GOT3 (cell line): Measurements from ENCODE around the gene ITPRID1.

Experiments used
- DNase-seq: peaks from one replicate; lab custom pipeline; 2025; ENCODE audit warnings: mixed read lengths; lab: John Stamatoyannopoulos, UW

ITPRID1 gene

DNA sequence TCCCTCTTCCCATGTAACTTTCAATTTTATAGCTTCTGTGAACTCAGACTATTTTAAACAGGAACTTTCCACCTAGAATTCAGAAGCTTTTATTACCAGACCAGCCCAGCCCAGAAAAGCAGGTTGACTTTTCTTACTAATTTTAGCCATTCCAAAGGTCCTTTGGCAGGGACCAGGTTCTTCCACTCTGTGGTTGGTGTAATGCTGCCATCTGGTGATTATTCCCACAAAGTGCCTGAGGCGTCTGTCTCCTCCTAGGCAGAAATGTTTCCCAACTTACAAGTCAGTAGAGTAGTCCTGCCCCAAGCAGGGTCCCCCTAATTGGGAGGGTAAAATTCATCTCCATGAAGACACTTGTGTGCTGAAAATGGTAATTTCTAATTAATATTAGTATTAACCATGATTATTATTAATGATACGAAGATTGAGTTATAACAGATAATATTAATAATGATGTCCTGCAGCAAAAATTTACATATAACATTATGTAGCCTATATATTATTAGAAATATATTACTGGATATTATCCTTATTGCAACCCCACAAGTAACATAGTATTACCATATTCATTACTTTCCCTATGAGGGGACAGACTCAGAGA lies 120.1 kb downstream of the ITPRID1 start:
- no peak for DNase-seq

DNA sequence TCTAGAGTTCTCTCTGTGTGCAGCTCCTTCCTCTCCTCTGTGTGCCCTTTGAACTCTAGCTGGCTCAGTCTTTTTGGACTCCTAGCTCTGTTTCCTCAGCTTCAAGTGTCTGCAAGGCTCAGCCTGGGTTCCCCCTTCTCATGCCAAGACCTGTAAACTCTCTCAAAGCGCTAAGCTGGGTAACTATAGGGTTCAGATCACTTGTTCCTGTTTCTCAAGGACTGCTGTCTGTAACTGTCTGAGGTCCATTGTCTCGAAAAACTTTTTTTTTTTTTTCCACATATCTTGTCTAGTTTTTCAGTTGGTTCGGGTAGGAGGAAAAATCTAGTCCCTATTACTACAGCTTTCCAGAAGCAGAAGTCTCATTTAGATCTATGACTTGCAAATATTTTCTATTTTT lies 126.5 kb downstream of the ITPRID1 start:
- no peak for DNase-seq

DNA sequence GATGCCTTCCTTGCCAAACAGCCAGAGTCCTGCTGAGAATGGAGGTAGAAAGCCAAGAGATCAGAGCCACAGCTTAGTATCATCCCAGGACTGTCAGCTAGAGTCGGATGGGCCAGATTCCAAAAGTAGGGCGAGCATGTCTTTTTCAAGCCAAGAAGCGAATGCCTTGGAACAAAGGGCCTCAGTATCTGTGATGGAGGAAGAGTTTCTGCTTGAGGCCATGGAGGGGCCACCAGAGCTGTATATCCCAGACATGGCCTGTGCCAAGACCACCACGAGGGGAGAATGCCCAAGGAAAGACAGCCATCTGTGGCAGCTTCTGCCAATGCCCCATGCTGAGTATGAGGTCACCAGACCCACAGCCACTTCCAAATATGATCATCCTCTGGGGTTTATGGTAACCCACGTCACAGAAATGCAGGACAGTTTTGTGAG lies 128.8 kb downstream of the ITPRID1 start:
- no peak for DNase-seq

DNA sequence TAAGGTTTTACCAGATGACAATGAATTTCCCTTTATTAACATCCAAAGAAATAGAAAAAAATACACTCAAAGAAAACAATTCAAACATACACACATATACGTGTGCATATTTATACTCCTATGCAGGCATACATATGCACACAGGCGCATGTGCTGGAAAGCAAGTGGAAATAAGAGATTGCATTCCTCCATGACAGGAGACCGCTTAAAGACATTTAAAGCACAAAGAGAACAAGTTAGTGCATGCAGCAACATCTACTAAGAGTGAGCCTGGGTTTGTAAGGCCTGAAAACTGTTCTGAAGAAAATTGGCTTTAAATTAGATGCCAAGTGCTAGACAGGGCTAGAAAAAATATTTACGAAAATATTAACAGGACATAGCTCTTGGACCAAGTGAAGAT lies 133.1 kb downstream of the ITPRID1 start:
- no peak for DNase-seq

DNA sequence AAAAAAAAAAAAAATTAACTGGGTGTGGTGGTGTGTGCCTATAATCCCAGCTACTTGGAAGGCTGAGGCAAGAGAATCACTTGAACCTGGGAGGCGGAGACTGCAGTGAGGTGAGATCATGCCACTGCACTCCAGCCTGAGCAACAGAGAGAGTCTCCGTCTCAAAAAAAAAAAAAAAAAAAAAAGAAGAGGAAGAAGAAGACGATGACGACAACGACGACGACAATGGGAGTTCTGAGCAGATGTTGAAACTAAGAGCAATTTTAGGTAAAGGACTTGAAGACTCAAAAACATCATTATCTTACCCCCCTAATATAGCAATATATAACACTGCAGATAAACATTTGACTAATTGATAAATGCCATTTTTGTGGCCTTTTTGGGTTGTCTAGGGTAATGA lies 133.6 kb downstream of the ITPRID1 start:
- no peak for DNase-seq

DNA sequence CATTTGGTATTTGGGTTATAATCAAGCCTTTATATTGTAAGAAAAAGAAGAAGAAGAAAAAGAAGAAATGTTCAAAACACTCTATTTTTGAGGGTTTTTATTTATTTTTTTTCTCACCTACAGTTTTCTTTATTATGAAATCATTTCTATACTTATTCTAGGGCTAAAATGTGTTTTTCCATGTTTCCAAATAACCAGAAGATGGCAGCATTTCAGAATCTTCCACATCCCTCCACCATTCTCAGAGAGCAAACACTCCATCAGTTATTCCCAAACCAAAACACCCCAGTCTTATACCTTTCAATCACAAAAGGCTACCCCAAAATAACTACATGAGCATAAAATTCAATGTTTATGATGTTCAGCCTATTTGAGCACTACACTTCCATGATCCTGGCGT lies 134.4 kb downstream of the ITPRID1 start:
- DNase-seq: no peak

DNA sequence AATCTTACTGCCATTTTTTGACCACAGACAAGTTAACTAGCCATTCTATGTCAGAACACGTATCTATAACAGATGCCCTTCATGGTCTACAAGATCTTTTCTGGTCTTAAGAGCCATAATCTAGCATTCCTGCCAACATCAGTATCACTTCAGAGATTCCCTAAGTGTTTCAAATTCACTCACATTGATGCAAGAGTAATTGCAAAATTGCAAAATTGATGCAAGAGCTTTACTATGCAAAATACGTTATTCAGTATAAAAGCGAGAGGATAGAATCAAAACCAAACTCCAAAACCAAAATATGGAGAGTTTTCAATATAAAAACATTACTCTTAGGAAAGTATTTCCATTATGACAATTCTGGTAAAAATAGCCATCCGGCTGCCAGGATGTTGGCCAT lies 135.0 kb downstream of the ITPRID1 start:
- DNase-seq: no peak

DNA sequence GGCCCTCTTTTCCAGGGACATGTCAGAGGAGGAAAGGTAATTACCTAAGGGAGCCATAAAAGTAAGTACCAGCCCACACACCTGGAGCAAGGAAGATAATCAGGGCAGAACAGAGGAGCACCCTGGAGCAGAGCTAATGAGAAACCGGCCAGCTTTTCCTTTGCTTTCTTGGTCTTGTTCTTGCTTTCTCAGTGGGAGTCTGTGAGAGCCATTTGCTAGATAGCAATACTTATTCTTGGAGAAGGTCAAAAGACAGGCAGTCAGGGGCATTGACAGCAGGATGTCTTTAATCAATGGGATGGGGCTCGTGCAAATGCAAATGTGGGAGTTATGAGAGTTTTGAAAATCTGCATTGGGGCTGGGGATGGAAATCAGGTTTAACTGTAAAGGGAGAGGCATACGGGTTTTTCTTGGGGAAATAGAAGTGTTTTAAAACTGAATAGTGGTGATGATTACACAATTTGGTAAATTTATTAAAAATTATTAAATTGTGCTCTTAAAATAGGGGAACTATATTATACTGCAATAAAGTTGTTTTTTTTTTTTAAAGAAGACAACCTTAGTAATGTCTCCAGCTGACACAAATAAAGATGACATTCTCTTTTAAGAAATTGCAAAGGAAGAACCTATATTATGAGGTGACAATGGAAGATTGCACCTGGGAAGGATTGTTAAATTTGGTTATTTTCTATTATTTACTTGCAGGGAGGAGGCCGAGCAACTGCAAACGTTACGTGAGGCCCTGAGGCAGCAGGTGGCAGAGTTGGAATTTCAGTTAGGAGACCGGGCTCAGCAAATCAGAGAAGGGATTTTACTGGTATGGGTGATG lies 137.6 kb downstream of the ITPRID1 start:
- no peak for DNase-seq

DNA sequence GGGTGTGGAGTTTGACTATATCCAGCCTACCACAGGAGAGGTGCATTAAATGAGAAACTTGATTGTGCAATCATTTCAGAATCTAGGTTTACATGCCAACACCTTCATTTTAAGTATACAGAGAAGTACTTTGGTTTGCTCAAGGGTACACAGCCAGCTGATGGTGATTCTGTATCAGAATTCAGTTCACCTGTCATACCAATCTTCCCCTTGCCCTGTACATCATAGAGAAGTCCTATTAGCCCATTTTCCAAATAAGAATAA lies 138.1 kb downstream of the ITPRID1 start:
- DNase-seq: no peak

DNA sequence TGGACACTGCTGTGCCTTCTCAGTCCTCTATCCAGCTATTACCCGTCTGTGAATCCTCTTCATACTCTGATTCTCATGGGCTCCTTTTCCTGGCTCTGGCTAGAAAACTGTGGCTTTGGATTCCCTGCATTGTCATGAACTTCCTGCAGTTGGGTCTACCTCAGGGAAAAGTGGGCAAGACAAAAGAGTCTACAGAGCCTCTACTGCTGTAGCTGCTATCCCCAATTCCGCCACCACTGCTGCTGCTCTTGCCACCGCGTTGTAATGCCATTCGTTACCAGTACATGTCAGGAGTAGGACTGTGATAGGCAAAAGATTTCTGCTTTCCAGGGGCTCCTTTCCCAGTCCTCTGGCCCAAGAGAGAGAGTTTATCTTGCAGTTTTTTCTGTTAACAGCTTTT lies 149.2 kb downstream of the ITPRID1 start:
- DNase-seq: no peak

DNA sequence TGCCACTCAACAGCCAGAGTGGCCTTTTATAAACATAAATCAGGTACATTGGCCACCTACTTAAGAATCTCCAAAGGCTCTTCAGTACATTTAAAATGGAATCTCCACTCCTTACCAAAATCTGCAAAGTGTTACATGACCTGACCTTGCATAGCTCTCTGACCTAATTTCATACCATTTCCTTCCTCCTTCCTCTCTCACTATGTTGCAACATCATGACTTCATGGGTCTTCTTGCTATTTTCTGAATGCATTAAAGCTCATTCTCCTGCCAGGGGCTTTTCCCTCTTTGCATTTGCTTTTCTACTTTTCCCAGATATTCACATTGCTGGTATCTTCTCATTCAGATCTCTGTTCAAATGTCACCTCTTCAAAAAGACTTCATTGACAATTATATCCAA lies 151.0 kb downstream of the ITPRID1 start:
- no peak for DNase-seq

DNA sequence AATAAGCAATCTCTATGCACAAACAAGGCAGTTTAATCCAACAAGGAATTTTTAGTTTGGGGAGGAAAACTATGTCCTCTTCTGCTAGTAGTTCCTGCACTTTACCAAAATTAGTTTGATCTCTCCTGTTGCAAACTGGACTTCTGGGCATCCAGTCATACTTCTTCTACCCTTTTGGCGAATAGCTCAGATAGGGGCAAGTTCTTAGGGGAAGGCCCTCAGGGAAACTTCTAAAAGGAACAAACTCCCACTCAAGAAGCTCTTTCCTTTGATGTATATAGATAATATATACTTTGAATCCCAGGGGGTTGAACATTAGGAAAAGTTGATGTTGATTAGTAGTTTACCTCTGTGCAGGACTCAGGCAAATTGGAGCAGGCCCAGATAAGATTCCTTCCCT lies 151.7 kb downstream of the ITPRID1 start:
- no peak for DNase-seq

DNA sequence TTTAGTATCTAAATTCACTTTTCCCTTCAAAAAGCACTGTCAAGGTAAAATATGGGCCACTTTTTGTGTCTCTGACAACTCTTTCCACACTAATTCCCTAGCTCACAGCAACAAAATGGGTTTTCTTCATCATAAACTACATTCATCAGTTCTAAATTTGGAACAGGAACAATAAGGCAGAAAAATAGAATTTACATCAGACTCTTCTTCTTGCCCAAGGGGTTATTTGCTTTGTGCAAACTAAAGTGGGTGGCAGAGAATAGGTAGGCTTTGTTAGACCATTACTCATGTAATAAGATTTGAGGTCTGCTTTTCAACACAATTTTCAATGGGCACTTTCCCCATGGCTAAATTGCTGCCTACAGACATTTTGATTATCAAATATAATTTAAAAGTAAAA lies 155.6 kb downstream of the ITPRID1 start:
- no peak for DNase-seq

DNA sequence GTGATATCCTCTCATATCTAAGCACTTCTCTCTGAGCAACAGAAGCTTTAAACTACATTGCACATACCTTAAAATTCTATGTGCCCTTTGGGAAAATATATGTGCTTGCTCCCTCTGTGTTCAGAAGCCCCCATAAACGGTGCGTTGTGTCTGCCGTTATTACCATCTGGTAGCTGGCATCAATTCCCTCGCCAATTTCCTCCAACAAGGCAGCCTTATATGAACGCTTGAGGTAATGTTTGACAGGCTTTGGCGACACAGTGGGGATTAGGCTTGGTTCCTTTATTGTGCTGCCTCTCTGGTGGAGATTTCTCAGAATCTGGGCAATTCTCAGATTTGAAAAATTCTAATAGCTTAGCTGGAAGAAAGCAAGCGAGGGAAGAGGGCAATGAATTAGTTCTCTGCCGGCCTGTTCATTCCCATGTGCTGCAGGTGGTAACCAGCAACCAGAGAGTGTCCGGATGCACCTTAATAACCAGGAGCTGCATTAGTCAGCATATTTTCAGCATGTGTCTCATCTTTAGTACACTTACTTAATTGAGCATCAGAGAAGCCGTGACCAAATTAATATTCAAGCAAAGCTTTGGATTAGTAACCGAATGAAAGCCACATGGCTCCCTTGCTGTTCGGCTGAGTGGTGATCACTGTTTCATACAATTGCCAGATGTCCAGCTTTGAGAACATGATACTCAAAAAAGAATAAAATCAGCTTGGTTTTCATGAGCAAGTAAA lies 165.8 kb downstream of the ITPRID1 start:
- DNase-seq: no peak

DNA sequence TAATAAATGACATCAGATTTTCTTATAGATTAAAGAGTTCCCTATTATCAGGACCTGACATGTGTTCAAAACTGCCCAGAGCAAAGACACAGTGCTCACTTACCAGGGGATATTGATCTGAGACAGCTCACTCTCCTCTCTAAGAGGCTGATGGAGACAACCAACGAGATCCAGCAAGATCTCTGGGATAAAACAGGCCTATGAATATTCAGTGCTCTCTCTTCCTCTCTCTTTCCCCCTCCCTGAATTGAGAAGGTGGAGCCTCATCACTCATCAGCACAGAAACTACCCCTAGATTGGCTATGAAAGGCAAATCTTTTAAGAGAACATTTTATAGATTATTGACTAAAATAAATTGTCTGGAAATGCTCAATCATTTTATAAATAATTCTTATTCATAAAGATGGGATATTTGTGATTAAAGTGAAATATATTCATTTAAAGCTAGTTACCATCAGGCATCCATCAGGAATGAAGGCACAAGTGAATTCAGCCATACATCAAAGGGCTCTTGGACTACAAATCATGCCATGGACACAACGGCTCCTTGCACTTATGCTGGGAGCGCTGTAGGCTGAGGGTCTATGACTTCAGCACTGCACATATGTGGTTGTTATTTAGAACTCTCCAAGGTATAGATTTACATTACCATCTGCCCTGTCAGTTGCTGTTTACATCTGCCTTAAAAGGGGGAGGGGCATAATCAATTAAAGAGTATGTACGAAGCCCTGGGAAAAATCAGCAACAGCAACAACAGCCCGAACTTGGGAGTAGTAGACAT lies 169.7 kb downstream of the ITPRID1 start:
- no peak for DNase-seq

DNA sequence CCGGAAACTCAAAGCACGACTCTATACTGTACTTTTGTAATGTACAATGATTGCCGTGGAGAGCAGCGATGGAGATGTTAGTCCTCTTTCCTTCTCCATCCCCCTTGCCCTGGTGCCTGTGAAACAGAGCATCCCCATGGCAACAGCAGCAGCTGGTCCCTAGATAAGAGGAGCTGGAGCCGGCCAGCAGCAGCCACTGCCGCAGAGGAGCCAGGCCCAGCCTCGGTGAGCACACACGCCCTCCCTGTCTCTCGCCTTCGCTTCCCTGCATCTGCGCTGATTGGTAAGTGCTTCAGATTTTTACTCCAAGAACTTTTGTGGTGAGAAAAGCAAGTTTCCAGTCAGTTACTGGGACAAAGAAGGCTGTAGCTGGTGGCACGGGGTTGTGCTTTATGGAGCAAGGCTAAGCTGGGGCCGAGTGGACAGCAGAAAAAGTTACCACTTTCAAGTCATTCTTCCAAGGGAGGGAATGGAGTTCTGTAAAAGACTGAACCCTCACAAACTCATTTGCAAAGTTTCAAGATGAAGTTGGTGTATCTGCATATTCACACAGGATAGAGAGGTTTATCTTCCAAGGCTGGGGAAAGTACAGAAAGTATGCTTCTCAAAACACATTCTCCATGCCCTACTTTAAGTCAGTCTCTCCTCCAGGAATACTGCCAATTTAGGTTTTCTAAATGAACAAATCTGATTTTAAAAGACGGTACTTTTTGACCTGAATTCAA lies 173.3 kb downstream of the ITPRID1 start, which contains the start of gene PPP1R17:
Gene PPP1R17 (plus strand): TSS at position 192 of the 725 bp plus-strand sequence. CDS start 5,227 bp downstream, outside the sequence.
- DNase-seq: no peak

DNA sequence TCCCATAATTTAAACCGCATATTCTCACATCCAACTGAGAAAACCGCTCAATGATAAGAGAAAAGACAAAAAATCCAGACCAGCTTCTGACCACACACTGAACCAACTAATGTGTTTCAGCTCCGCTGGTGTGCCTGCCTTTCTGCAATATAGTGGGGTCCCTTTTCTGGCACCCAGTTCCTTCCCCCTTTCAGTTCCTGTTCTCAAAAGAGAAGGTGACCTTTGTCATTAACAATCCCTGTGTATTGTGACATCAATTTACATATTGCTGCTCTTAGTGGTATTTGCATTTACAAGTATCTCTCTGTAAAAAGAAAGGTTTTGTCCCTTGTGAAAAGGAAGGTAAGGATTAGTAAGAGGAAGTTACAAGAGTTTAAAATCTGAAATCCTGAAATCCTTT lies 174.5 kb downstream of the ITPRID1 start:
- no peak for DNase-seq

DNA sequence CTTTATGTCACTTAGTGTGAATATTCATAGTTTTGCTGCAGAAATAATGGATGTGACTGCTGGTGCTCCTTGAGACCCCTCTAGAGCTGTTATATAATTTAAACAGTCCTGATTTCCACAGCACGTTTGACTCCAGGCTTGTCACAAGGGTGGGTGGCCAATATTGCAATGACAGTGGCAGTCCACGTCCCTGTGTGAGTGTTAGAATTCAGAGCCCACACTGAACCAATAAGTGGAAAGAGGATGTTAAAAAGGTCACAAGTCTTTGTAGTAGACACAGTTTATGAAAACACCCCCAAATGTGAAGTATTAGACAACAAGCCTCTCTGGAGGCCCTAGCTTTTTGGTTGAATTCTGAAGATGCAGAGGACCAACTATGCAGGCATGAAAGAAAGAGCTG lies 175.1 kb downstream of the ITPRID1 start:
- no peak for DNase-seq

DNA sequence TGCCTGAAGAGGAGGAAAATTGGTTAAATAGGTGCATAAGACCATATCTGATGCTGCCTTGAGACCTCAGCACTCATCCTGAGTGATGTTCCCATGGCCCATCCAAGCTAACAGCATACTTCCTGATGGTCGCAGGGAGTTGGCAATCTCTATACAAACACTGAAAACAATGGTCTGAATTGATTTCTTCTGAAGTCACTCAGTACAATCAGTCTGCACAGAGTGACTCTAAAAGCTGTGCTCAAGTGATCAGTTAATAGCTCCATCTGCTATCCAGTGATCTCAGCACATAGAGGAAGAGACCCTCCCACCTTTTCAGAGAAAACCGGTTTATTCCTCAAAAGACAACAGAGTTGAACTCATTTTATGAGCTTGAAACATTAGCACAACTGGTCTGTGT lies 177.0 kb downstream of the ITPRID1 start:
- DNase-seq: no peak

DNA sequence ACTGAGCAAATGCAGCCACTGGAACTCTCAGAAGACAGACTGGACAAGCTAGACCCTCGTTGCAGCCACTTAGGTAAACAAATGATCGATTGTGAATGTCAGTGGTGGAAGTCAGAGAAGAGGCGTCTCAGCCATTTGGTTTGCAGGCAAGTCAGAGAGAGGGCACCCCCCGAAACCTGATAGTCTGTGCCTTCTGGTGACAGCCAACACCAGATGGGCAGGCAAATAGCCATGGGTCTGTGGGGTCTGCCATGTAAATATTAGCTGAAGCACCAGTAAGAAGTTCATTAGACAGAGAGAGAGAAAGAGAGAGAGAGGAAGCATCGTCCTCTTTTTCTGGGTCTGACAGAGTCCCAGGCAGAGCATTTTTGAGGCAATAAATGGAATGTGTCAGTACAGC lies 178.6 kb downstream of the ITPRID1 start:
- DNase-seq: no peak

DNA sequence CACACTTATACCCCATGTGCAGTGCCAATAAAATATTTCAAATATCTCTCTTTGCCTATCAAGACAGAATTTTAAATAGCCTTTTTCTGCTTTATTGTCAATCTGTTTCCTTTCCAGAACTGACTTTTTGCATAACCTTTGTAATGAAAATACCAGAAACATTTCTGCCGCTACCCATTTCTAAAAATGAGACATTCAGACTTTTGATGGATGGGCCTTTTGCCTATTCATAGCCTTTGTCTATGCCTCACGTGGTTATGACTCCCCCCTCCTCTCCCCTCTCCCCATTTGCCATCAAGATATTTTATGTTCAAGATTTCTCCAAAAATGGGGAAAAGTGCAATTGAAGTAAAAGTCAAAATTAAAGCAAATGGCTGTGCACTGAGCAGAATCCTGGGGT lies 179.0 kb downstream of the ITPRID1 start:
- no peak for DNase-seq
